ENCODE data around the gene PEX14.

DNA sequence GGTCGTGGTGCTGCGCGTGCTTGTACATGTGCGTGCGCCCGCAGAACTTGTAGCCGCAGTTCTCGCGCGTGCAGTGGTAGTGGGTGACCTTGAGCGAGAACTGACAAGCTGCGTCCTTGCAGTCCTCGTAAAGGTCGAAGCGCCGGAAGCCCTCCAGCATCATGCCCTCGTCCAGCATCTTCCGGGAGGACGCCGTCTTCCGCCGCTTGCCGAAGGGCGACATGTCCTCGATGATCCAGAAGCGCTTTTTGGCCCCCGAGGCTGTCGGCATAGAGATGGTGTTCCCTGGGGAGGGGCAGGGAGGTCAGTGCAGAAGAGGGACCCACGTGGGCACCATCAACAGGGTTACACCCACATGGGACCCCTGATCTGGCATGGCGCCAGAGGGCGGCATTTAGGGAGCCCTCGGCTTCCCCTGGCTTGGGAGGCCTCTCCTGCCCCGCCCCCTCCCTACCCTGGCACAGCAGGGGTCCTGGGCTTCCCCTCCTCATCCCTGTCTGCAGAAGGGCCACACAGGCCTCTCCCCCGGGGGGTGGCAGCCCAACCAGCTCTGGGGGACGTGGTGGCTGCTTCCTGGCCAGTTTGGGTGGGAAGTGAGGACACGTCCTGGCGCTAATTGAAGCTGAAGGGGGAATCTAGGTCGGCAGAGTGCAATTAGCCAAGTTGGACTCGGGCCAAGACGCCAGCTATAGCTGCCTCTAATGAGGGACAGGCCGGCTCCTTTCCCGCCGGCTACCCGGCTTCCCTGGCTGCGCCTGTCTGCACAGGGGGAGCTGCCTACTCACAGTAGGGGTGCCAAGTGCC lies 165.2 kb downstream of the PEX14 start:
- no peak for TF ChIP-seq EZH2phosphoT487 (conservative IDR thresholded peaks at IDR 0.05; ENCODE audit: low read length)
- TF ChIP-seq, protein P1, sequence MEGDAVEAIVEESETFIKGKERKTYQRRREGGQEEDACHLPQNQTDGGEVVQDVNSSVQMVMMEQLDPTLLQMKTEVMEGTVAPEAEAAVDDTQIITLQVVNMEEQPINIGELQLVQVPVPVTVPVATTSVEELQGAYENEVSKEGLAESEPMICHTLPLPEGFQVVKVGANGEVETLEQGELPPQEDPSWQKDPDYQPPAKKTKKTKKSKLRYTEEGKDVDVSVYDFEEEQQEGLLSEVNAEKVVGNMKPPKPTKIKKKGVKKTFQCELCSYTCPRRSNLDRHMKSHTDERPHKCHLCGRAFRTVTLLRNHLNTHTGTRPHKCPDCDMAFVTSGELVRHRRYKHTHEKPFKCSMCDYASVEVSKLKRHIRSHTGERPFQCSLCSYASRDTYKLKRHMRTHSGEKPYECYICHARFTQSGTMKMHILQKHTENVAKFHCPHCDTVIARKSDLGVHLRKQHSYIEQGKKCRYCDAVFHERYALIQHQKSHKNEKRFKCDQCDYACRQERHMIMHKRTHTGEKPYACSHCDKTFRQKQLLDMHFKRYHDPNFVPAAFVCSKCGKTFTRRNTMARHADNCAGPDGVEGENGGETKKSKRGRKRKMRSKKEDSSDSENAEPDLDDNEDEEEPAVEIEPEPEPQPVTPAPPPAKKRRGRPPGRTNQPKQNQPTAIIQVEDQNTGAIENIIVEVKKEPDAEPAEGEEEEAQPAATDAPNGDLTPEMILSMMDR (IDR thresholded peaks at IDR 0.05; ENCODE audit: insufficient read depth, low read length, poor library complexity, severe bottlenecking), result no peak
